ENCODE results near the gene ACOX3.

Gene ACOX3

DNA sequence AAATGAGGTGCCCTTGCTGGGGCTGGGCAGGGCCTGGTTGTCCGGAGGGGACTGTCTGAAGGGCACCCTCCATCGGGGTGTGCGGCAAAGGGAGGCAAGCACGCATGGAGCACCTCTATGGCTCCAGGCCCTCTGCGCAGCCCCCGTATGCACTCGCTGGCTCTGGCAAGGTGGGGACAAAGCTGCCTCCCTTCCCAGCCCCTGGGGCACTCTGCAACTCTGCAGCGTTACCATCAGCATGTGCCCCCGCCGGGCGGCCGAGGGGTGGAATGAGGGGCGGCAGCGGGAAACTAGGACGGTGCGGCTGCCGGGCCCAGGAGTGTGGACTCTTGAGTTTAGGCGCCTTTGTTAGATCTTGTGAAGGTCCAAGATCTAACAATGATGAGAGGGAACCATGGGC, 26.5 kb upstream of the ACOX3 start:
- DNase-seq (ENCODE audit: low read depth), result no peak

GRCh38 chr4:8465615-8466611, 25.4 kb upstream of the ACOX3 start:
- no peak for DNase-seq (ENCODE audit: low read depth)

GRCh38 chr4:8464381-8464780, 23.9 kb upstream of the ACOX3 start:
- no peak for DNase-seq (ENCODE audit: low read depth)

GRCh38 chr4:8463811-8464210, 23.3 kb upstream of the ACOX3 start:
- DNase-seq (ENCODE audit: low read depth), result no peak

- DNase-seq (ENCODE audit: low read depth), result no peak
These were observed 21.1 kb upstream of the ACOX3 start for GRCh38 chr4:8461616-8462015.

- DNase-seq (ENCODE audit: low read depth), result no peak
These were observed 20.6 kb upstream of the ACOX3 start for GRCh38 chr4:8461086-8461485.

- DNase-seq (ENCODE audit: low read depth), result no peak
These were observed 19.4 kb upstream of the ACOX3 start for GRCh38 chr4:8459867-8460445.

- DNase-seq (ENCODE audit: low read depth), result no peak
These were observed 17.2 kb upstream of the ACOX3 start for GRCh38 chr4:8457646-8458252.

DNA sequence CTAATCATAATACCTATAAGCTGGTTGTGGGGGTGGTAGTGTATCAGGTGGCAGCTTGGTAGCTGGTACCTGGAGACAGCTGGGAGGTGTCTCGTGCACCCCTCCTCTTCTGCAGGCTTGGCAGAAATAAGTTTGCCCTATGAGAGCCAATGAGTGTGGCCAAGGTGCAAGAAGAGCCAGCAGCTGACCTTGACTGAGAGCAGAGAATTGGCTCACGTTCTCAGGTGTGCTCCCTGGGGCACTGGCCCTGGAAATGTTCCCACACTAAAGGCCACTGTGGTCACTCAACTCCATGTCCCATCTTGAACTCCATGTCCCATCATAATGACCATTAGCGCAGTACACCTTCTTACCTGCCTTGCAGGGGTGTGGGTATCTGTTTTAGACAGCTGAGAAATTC, 13.4 kb upstream of the ACOX3 start:
- DNase-seq (ENCODE audit: low read depth), result no peak

- no peak for DNase-seq (ENCODE audit: low read depth)
These were observed 11.1 kb upstream of the ACOX3 start for GRCh38 chr4:8451440-8452182.

DNA sequence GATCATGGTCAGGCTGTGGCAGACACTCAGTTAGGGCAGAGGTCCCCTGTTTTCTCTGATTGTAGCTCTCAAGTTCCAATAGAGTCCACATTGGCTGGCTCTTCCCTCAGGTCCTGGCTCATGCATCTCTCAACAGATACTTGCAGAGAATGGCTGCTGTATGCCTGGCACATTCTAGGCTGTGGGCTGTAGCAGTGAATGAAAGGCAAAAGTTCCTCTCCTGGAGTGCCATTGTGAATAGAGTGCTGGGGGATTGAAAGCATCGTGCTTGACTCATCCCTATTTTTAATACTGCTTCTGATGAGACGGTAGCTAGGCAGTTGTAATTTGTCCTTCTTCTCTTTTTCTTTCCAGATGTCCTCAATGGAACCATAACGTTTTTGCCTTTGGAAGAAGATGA, 5.6 kb upstream of the ACOX3 start:
- no peak for DNase-seq (ENCODE audit: low read depth)

GRCh38 chr4:8443801-8444200, 3.3 kb upstream of the ACOX3 start:
- no peak for DNase-seq (ENCODE audit: low read depth)

DNA sequence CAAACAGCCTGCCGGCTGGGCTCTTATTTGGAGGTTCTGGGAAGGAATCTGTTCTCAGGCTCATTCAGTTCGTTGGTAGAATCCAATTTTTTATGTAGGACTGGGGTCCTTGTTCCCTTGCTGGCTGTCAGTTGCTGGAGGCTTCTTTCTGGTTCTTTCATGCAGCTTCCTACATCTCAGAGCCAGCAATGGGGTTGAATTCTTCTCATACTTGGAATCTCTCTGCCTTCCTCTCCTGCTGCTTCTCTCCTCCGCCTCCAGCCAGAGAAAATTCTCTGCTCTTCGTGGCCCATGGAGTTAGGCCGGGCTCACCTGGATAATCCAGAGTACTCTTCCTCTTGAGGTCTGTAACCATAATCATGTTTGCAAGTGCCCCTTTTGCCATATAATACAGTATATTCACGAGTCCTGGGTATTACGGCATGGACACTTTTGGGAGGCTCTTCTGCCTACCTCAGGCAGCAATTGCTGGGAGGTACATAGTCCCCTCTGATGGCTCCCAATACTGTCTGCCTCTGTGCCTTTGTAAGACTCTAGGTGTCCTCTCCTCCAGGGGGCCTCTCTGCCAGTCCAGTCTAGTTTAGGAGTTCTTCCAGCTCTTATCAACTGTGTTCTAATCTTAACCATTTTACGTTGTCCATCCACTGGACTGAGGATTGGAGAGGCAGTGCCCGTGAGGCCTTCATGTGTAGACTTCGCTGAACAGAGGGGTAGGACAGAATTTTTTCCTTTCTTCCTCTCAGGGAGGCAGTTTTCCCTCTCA, 2.3 kb upstream of the ACOX3 start:
- DNase-seq (ENCODE audit: low read depth), result no peak

DNA sequence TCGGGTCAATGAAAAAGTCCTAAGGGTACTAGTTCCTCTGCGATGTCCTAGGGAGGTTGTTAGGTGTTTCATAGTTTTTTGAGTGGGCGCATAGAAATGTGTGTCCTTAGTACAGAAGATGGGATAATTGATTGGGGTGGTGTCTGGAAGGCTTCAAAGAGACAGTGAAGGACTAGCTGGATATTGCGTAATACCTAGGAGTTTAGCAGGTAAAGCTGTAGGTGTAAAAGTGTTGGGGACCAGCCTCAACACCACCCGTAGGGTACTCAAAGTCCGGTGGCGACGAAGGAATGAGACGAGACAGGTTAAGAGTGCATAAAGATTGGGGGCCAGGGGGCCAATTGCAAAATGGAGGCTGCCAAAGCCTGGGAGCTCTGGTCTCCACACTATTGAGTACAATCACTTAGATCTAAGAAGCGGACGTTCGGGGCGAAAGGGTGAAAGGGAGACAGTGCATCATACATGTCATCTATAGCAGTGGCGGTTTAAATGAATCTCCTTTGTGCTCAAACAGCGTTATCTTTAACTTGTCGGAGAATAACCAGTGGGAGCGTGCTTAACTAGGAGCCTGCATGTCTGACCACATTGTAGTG, 1.1 kb upstream of the ACOX3 start:
- no peak for DNase-seq (ENCODE audit: low read depth)

DNA sequence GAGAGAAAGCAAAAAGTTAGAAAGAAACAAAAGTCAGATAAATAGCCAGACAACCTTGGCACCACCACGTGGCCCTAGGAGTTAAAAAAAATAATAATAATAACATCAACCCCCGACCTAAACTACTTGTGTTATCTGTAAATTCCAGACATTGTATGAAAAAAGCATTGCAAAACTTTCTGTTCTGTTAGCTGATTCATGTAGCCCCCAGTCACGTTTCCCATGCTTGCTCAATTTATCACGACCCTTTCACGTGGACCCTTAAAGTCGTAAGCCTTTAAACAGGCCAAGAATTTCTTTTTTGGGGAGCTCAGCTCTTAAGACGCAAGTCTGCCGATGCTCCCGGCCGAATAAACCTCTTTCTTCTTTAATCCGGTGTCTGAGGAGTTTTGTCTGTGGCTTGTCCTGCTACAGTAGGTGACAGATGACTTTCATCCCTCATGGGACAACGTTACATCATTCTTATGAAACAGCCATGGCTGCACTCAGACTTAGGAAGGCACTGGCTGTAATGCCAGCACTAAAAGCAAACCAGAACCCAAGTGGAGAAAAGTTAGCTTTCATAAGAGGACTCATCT, 520 bp downstream of the ACOX3 start:
- DNase-seq (ENCODE audit: low read depth), result no peak

DNA sequence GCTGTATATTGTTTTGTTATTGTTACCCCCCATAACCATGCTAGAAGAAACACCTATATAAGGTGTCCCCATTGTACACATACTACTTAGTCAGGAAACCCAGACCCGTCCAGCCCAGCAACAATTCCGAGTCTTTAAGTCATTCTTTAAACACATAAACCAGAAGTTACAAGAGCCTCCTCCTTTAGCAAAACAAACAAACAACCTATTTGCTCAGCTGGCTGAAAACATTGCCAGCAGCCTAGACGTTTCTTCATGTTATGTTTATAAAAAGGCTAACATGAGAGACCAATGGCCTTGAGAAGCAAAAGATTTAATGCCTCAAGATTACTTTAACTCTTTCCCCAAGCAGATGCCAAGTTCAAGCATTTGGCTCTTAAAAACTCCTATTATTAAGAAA, 1.4 kb downstream of the ACOX3 start:
- DNase-seq (ENCODE audit: low read depth), result no peak

- DNase-seq (ENCODE audit: low read depth), result no peak
These were observed 1.8 kb downstream of the ACOX3 start for GRCh38 chr4:8438743-8439142.

GRCh38 chr4:8437281-8437680, 3.2 kb downstream of the ACOX3 start:
- no peak for DNase-seq (ENCODE audit: low read depth)

DNA sequence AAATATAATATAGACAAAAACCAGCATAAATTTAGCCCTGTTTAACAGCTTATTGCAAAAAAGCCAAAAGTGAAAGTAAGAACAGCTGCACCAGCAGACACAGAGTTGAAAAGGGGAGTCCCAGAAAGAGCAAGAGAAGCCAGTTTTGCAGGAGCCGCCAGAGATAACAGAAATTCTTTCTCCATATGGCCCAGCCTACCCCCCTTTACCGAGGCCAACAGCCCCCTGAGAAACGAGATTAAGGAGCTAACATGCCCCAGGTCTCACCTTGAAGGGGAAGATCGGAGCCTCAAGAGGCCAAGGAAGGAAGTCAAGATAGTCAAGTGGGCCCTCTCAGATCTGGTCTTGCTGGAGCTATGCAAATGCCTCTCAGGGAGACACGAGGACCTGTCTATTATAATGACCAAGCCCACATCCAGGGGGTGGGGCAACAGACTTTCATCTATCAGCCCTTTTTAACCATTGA, 4.8 kb downstream of the ACOX3 start:
- no peak for DNase-seq (ENCODE audit: low read depth)

- no peak for DNase-seq (ENCODE audit: low read depth)
These were observed 6.1 kb downstream of the ACOX3 start for GRCh38 chr4:8434251-8435073.

All from stimulated activated CD8-positive, alpha-beta memory T cell treated with anti-CD3 and anti-CD28 coated beads, Interleukin-4, amount 100 ng/mL, for 24 hours (primary cell).